NCI-H82 treated with DMSO at 0.1 percent for 48 hours (cell line): ENCODE data around the gene TAF10.

ENCODE experiments used
- DNase-seq: peaks from one replicate; lab custom pipeline; 2025; ENCODE audit not compliant: unreplicated experiment; lab: John Stamatoyannopoulos, UW

TAF10 gene

GRCh38 chr11:6609502-6610015, 2.5 kb downstream of the TAF10 start:
- no peak for DNase-seq

GRCh38 chr11:6608726-6609501, 3.1 kb downstream of the TAF10 start:
- DNase-seq, result no peak

GRCh38 chr11:6608011-6608410, 4.0 kb downstream of the TAF10 start:
- DNase-seq, result no peak

GRCh38 chr11:6607190-6607795, 4.7 kb downstream of the TAF10 start:
- no peak for DNase-seq

GRCh38 chr11:6606471-6607189, 5.4 kb downstream of the TAF10 start:
- DNase-seq, result peak; percentile 50

- no peak for DNase-seq
These were observed 7.2 kb downstream of the TAF10 start for GRCh38 chr11:6604790-6605189.

GRCh38 chr11:6604081-6604626, 7.9 kb downstream of the TAF10 start:
- no peak for DNase-seq

GRCh38 chr11:6603287-6604080, 8.5 kb downstream of the TAF10 start, which contains the start of the genes ILK and RRP8:
ILK (plus strand) TSS chr11:6603774; CDS start chr11:6604272, 498 bp downstream.
RRP8 (minus strand) TSS chr11:6603616; CDS start chr11:6603502, 114 bp downstream.
- peak; percentile 55 for DNase-seq

GRCh38 chr11:6602096-6602940, 9.7 kb downstream of the TAF10 start:
- no peak for DNase-seq

- DNase-seq, result no peak
These were observed 11.0 kb downstream of the TAF10 start for GRCh38 chr11:6601041-6601461.

GRCh38 chr11:6599881-6600390, 12.1 kb downstream of the TAF10 start:
- DNase-seq, result no peak

GRCh38 chr11:6599449-6599848, 12.6 kb downstream of the TAF10 start:
- DNase-seq, result no peak

GRCh38 chr11:6598555-6598954, 13.5 kb downstream of the TAF10 start:
- DNase-seq, result no peak

- DNase-seq, result peak; percentile 61
These were observed 15.7 kb downstream of the TAF10 start for GRCh38 chr11:6596239-6596877.

- DNase-seq, result no peak
These were observed 17.8 kb downstream of the TAF10 start for GRCh38 chr11:6594142-6594768.

GRCh38 chr11:6588018-6588417, 24.0 kb downstream of the TAF10 start:
- no peak for DNase-seq

GRCh38 chr11:6587360-6587953, 24.6 kb downstream of the TAF10 start:
- no peak for DNase-seq
